Stomach (tissue), 9 donors: ENCODE data around the gene CBLB. TPM values are rescaled to one million over a fixed set of nuclear protein-coding genes. Genes with fewer than 3 reads are reported as not detected.
"Not testable (repeated sequence)": the region's sequence is repeated elsewhere in the genome, so short reads cannot be mapped to it uniquely, and the experiment has no call there.

Source experiments
- DNase-seq, 2 donors: peaks; one replicate each; pipeline versions ENCODE4 v3.0.0 to v3.0.0-alpha.2; 2013 to 2019
- H3K27ac ChIP-seq, 5 donors: fragments of 200-600 bp in 4 of 5; sonication (generic) in 4 of 5; one replicate each; pipeline ENCODE4 v1.5.1; 2013 to 2019; ENCODE audit warnings: mild to moderate bottlenecking in 1 of 5, moderate library complexity in 1 of 5
- H3K27me3 ChIP-seq, 3 donors: fragments of 200-600 bp; sonication (generic); one replicate each; pipeline ENCODE4 v1.5.1; 2017 to 2019; ENCODE audit warnings: mixed run types in 1 of 3
- H3K36me3 ChIP-seq, 4 donors: fragments of 200-600 bp; sonication (generic); 1 replicate in 3 of 4; 2 replicates in 1 of 4; pipeline ENCODE4 v1.5.1; 2016 to 2019
- H3K4me1 ChIP-seq, 4 donors: fragments of 200-600 bp; sonication (generic); one replicate each; pipeline ENCODE4 v1.5.1; 2016 to 2019
- H3K4me3 ChIP-seq, 4 donors: fragments of 200-600 bp; sonication (generic) in 3 of 4; one replicate each; pipeline ENCODE4 v1.5.1; 2016 to 2019; ENCODE audit warnings: mild to moderate bottlenecking in 1 of 4
- H3K9me3 ChIP-seq, 4 donors: fragments of 200-600 bp; sonication (generic); one replicate each; pipeline ENCODE4 v1.5.1; 2016 to 2019
- EP300 ChIP-seq: sonication (generic); formaldehyde crosslinking; IDR thresholded peaks from one replicate; pipeline ENCODE4 v1.6.1; 2017; ENCODE audit warnings: antibody characterized with exemption
- POLR2A ChIP-seq, 4 donors: fragments of 450-650 bp; IDR thresholded peaks; one replicate each; pipeline ENCODE4 v1.6.1; 2016; ENCODE audit warnings: antibody characterized with exemption in 4 of 4, control low read depth in 2 of 4, mild to moderate bottlenecking in 1 of 4, moderate library complexity in 1 of 4
- POLR2AphosphoS5 ChIP-seq, 3 donors: sonication (generic); formaldehyde crosslinking; IDR thresholded peaks; one replicate each; pipeline ENCODE4 v1.6.1; 2016; ENCODE audit warnings: antibody characterized with exemption in 3 of 3
- WGBS, 5 donors: extraction: QIAGEN DNeasy Blood & Tissue Kit in 3 of 5; methylation state at CpG; one replicate each; pipeline versions ENCODE4 v1.1.5 to v1.1.7; 2013 to 2018; 5-methylcytosine and 5-hydroxymethylcytosine counted together
- intact Hi-C: fragments of 100-400 bp; cut with DNase I; formaldehyde crosslinking; loops from one replicate; pipeline ENCODE4 v1.15.1; 2023; ENCODE audit warnings: low total_unique reads
- polyA plus RNA-seq, 3 donors: library from polyadenylated mRNA; stranded (reverse); fragments of 200-250 nt; gene quantifications; one replicate each; pipeline ENCODE4 v1.2.3, GENCODE V29; 2013
- total RNA-seq, 5 donors: library from RNA; depleted of rRNA; stranded (reverse); fragments of >200 nt; gene quantifications; one replicate each; pipeline versions ENCODE4 v1.1.0 to v1.2.3, GENCODE V29; 2014 to 2016
- TF ChIP-seq, protein P1 (sequence below), 7 experiments: fragments of 450-650 bp in 4 of 7; fragments of 200-600 bp in 3 of 7; sonication (generic) in 3 of 7; IDR thresholded peaks; one replicate each; pipeline ENCODE4 v1.5.1; 2016 to 2019; ENCODE audit warnings: antibody characterized with exemption in 7 of 7, control low read depth in 2 of 7, mild to moderate bottlenecking in 1 of 7
- donor health status: healthy with polysubstance abuse.
- donor health status: Bipolar disorder and iron deficiency.
- donor health status: healthy.

CBLB gene
- total and polyA plus RNA-seq, 8 donors: 6.9 to 94.4 (median 46.0) TPM

GRCh38 chr3:105729667-105730066, 139.1 kb downstream of the CBLB start:
- no peak overlapping the region for H3K27ac ChIP-seq
- no peaks in the 10 kb centered on the region for H3K27me3 ChIP-seq
- H3K36me3 ChIP-seq: peaks cover 10 to 53% (median 48%) of the 10 kb centered on the region in 4 donors
- 82 to 85% (median 84%) methylated on average over 3 of the region's 3 CpGs for WGBS, 5 donors
- H3K4me3 ChIP-seq: no peak overlapping the region
- TF ChIP-seq POLR2AphosphoS5 (IDR thresholded peaks at IDR 0.05) (no peak), EP300 (no peak), POLR2A (IDR thresholded peaks at IDR 0.05) (no peak)
- TF ChIP-seq, protein P1, sequence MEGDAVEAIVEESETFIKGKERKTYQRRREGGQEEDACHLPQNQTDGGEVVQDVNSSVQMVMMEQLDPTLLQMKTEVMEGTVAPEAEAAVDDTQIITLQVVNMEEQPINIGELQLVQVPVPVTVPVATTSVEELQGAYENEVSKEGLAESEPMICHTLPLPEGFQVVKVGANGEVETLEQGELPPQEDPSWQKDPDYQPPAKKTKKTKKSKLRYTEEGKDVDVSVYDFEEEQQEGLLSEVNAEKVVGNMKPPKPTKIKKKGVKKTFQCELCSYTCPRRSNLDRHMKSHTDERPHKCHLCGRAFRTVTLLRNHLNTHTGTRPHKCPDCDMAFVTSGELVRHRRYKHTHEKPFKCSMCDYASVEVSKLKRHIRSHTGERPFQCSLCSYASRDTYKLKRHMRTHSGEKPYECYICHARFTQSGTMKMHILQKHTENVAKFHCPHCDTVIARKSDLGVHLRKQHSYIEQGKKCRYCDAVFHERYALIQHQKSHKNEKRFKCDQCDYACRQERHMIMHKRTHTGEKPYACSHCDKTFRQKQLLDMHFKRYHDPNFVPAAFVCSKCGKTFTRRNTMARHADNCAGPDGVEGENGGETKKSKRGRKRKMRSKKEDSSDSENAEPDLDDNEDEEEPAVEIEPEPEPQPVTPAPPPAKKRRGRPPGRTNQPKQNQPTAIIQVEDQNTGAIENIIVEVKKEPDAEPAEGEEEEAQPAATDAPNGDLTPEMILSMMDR (IDR thresholded peaks at IDR 0.05): no peak
- intact Hi-C loops: no loop called here
- peak in 1 of 2 donors; percentile 20 for DNase-seq
- no peaks in the 10 kb centered on the region for H3K4me1 ChIP-seq
- peaks cover 0 to 13% (median 8%) of the 10 kb centered on the region in 4 donors for H3K9me3 ChIP-seq

- Histone ChIP-seq H3K27ac (no peak overlapping the region), H3K36me3 (peaks cover 10 to 52% (median 45%) of the 10 kb centered on the region in 4 donors), H3K9me3 (peaks cover 0 to 13% (median 8%) of the 10 kb centered on the region in 4 donors), H3K27me3 (no peaks in the 10 kb centered on the region), H3K4me1 (no peaks in the 10 kb centered on the region), H3K4me3 (no peak overlapping the region)
- no peak for TF ChIP-seq POLR2A (IDR thresholded peaks at IDR 0.05)
- no peak for TF ChIP-seq POLR2AphosphoS5 (IDR thresholded peaks at IDR 0.05)
- no peak for TF ChIP-seq EP300
- TF ChIP-seq, protein P1 (IDR thresholded peaks at IDR 0.05): no peak
- 87 to 94% (median 88%) methylated on average over 3 of the region's 3 CpGs for WGBS, 5 donors
- DNase-seq: no peak
- intact Hi-C loops: no loop called here
These were observed 140.0 kb downstream of the CBLB start for GRCh38 chr3:105728771-105729312.

DNA sequence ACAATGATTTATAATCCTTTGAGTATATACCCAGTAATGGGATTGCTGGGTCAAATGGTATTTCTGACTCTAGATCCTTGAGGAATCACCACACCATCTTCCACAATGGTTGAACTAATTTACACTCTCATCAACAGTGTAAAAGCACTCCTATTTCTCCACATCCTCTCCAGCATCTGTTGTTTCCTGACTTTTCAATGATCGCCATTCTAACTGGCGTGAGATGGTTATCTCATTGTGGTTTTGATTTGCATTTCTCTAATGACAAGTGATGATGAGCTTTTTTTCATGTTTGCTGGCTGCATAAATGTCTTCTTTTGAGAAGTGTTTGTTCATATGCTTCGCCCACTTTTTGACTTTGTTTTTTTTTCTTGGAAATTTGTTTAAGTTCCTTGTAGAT, 141.8 kb downstream of the CBLB start:
- Histone ChIP-seq H3K9me3 (peaks cover 0 to 13% (median 8%) of the 10 kb centered on the region in 4 donors), H3K36me3 (peaks cover 10 to 34% (median 33%) of the 10 kb centered on the region in 4 donors)
- 92 to 97% (median 95%) methylated on average over 3 of the region's 3 CpGs for WGBS, 5 donors
- H3K4me1 ChIP-seq, H3K4me3 ChIP-seq, H3K27me3 ChIP-seq, intact Hi-C loops, DNase-seq, H3K27ac ChIP-seq: not testable (repeated sequence)

GRCh38 chr3:105722943-105723556, 145.8 kb downstream of the CBLB start:
- Histone ChIP-seq H3K4me3 (no peak overlapping the region), H3K36me3 (peaks cover 10 to 37% (median 36%) of the 10 kb centered on the region in 4 donors), H3K27ac (no peak overlapping the region), H3K4me1 (no peaks in the 10 kb centered on the region), H3K27me3 (no peaks in the 10 kb centered on the region), H3K9me3 (peaks cover 0 to 13% (median 7%) of the 10 kb centered on the region in 4 donors)
- WGBS, 5 donors: 57 to 77% (median 74%) methylated on average over 3 of the region's 3 CpGs
- intact Hi-C loops: no loop called here
- DNase-seq: peak in 1 of 2 donors; percentile 12
- TF ChIP-seq POLR2A (IDR thresholded peaks at IDR 0.05) (no peak), EP300 (no peak), POLR2AphosphoS5 (IDR thresholded peaks at IDR 0.05) (no peak)
- TF ChIP-seq, protein P1 (IDR thresholded peaks at IDR 0.05): no peak

DNA sequence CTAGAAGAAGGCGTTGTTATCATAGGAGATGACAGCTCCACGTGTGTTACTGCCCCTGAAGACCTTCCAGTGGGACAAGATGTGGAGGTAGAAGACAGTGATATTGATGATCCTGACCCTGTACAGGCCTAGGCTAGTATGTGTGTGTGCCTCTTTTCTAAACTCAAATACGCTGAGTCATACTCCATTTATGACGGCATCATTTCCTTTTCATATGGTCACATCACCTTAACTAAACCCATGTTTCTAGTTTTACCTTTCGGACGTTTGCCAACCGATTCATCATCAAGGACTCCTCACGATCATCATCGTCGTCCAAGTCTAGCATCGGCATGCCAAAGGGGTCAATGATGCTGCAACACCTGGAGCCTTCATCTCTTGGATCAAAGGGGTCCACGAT, 149.0 kb downstream of the CBLB start:
- no peak for DNase-seq
- Histone ChIP-seq H3K9me3 (no peaks in the 10 kb centered on the region), H3K4me3 (no peak overlapping the region), H3K27ac (no peak overlapping the region), H3K4me1 (no peaks in the 10 kb centered on the region), H3K27me3 (no peaks in the 10 kb centered on the region), H3K36me3 (peaks cover 3 to 49% (median 41%) of the 10 kb centered on the region in 4 donors)
- TF ChIP-seq, protein P1 (IDR thresholded peaks at IDR 0.05): no peak
- TF ChIP-seq EP300 (no peak), POLR2AphosphoS5 (IDR thresholded peaks at IDR 0.05) (no peak), POLR2A (IDR thresholded peaks at IDR 0.05) (no peak)
- WGBS, 5 donors: 89 to 94% (median 91%) methylated on average over 12 of the region's 12 CpGs
- intact Hi-C loops: no loop called here
